ENCODE results near the gene SUN2.

DNA sequence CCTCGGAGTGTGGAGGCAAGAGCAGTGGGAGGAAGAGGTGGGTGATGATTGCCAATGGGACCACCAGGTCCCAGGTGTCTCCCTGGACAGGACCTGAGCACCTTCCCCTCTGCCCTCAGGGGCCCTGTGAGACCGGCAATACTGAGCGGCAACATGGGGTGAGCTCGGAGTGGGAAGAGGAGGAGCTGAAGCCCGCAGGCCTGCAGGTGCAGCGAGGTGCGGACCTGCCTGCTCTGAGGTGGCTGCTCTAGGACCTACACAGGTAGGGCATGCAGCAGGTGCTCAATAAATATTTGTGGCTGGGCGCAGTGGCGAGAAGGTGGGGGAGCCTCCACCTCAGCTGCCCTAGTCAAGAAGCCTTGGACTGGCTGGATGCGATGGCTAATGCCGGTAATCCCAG lies 12.2 kb upstream of the SUN2 start:
- TF ChIP-seq, protein P1, sequence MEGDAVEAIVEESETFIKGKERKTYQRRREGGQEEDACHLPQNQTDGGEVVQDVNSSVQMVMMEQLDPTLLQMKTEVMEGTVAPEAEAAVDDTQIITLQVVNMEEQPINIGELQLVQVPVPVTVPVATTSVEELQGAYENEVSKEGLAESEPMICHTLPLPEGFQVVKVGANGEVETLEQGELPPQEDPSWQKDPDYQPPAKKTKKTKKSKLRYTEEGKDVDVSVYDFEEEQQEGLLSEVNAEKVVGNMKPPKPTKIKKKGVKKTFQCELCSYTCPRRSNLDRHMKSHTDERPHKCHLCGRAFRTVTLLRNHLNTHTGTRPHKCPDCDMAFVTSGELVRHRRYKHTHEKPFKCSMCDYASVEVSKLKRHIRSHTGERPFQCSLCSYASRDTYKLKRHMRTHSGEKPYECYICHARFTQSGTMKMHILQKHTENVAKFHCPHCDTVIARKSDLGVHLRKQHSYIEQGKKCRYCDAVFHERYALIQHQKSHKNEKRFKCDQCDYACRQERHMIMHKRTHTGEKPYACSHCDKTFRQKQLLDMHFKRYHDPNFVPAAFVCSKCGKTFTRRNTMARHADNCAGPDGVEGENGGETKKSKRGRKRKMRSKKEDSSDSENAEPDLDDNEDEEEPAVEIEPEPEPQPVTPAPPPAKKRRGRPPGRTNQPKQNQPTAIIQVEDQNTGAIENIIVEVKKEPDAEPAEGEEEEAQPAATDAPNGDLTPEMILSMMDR (IDR thresholded peaks at IDR 0.05): no peak
- TF ChIP-seq, protein P2, sequence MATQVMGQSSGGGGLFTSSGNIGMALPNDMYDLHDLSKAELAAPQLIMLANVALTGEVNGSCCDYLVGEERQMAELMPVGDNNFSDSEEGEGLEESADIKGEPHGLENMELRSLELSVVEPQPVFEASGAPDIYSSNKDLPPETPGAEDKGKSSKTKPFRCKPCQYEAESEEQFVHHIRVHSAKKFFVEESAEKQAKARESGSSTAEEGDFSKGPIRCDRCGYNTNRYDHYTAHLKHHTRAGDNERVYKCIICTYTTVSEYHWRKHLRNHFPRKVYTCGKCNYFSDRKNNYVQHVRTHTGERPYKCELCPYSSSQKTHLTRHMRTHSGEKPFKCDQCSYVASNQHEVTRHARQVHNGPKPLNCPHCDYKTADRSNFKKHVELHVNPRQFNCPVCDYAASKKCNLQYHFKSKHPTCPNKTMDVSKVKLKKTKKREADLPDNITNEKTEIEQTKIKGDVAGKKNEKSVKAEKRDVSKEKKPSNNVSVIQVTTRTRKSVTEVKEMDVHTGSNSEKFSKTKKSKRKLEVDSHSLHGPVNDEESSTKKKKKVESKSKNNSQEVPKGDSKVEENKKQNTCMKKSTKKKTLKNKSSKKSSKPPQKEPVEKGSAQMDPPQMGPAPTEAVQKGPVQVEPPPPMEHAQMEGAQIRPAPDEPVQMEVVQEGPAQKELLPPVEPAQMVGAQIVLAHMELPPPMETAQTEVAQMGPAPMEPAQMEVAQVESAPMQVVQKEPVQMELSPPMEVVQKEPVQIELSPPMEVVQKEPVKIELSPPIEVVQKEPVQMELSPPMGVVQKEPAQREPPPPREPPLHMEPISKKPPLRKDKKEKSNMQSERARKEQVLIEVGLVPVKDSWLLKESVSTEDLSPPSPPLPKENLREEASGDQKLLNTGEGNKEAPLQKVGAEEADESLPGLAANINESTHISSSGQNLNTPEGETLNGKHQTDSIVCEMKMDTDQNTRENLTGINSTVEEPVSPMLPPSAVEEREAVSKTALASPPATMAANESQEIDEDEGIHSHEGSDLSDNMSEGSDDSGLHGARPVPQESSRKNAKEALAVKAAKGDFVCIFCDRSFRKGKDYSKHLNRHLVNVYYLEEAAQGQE (IDR thresholded peaks at IDR 0.05; ENCODE audit: insufficient read depth in 1 of 2, low read depth in 2 of 2, low read length in 1 of 2): no peak
- TF ChIP-seq POLR2AphosphoS5 (IDR thresholded peaks at IDR 0.05; ENCODE audit: low read depth, low read length) (no peak), SIN3A (IDR thresholded peaks at IDR 0.05; ENCODE audit: borderline replicate concordance, insufficient read depth, low read depth, low read length) (no peak)
